HG03159 (cell line): Measurements from ENCODE around the gene ERN1.
"Not testable (repeated sequence)": the region's sequence is repeated elsewhere in the genome, so short reads cannot be mapped to it uniquely, and the experiment has no call there.

Experiments used
- ATAC-seq: cut with Tn5 transposase; IDR thresholded peaks from one replicate; pipeline ENCODE4 v1.9.1; 2021; ENCODE audit warnings: mild to moderate bottlenecking, moderate library complexity; ENCODE audit not compliant: unreplicated experiment

Gene ERN1

DNA sequence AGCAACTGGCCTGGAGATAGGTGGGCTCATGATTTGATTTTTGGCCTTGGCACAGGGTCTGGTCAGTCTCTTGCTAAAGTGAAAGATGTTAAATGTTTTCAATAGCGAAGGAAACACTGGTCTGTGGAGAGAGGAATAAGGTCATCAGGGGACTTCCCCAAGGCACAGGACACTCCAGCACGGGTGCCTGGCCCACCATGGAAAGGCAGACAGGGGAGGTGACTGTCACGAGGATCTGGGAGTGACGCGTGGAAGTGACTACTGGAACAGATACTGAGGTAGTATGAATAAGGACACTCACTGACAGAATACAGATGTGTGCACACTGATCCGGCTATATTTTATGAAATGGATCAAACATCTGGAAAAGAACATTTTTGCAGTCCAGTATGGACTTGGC, 92.8 kb downstream of the ERN1 start:
- ATAC-seq = no peak

DNA sequence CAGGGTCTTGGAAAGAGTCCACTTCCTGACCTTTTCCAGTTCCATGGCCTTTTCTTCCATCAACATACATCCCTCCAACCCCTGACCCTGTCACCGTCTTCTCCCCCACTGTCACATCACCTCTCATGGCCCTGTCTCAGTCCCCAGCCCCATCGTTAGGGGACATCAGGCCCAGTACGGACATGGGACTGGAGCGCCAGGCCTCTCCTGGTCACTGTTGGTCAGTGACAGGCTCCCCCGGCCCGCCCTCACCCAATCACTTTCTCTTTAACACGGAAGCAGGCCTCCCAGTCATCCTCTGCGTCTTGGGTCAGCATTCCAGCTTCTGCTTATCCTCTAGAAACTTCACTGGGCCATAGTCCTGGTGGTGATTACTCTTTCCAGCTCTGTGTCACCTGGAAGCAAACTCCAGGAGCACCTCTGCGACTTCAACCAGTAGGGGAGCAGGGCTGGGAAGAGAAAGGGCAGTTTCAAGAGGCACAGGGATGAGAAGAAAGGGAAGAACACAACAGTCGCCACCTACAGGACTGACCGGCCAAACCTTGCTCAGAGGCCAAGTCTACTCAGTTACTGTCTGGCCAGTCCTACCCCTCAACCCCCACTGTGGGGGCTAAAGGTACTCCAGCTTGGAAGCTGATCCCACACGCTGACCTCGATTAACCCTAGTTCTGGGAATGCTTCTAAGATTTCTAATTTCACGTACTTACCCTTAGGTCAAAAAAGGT, 93.6 kb downstream of the ERN1 start:
- no peak for ATAC-seq

DNA sequence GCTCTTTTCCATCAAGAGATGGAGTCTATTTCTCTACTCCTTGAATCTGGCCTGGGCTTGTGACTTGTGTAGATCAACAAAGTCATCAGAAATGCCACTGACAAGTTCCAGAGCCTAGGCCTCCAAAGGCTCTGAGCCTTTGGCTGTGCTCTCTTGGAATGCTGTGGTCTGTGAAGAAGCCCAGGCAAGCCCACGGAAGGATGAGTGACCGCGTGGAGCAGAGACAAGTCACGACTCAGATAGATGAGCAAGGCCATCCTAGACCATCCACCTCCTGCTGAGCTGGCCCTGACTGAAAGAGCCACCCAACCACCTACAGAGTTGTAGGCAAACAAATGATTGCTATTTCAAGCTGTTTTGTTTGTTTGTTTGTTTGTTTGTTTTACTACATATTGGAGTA, 97.9 kb downstream of the ERN1 start:
- ATAC-seq = no peak

DNA sequence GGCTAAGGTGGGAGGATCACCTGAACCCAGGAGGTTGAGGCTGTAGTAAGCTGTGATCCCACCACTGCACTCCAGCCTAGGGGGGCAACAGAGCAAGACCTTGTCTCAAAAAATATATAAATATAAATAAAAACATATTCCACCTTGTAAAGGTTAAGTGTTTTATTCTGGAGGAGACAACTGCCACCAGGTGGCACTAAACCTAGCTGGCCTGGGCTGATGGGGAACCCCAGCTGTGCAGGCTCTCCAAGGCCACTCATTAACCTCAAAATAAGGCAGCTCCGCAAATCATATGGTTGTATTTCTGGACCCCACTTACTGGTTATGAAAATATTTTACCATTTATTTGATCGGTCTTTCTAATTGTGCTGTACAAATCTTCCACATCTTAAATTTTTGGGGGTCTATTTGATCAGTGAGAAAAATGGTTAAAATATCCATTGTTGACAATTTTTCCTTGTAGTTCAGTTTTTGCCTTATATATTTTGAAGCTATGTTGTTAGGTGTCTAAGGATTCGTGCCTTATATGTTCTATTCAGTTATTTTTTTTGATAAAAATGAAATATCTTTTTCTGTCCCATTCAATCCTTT, 101.0 kb downstream of the ERN1 start:
- no peak for ATAC-seq

DNA sequence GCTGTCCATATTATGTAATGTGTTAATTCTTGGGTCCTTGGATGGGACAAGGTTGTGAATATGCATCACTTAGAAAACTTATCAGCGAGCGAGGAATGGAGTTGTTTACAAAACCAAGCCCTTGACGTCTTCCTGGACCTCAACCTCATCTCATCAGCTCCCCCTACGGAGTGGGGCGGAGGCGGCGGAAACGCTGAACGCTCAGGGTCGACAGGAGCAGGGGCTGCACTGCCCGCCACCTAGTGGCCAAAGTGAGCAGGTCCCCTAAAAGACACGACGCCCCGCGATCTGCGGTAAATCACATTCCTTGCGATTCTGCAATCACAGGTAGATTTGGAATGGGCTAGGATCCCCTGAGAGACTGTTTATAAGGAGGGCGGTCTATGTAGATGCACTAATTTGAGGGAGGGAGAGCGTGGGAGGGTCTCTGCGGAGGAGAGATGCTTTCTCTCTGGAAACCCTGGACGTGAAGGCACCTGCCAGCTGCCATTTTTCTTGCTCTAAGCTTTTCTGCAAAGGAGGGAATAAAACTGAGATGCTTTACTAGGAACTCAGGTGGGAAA, 104.1 kb downstream of the ERN1 start:
- ATAC-seq = peak; percentile 63

DNA sequence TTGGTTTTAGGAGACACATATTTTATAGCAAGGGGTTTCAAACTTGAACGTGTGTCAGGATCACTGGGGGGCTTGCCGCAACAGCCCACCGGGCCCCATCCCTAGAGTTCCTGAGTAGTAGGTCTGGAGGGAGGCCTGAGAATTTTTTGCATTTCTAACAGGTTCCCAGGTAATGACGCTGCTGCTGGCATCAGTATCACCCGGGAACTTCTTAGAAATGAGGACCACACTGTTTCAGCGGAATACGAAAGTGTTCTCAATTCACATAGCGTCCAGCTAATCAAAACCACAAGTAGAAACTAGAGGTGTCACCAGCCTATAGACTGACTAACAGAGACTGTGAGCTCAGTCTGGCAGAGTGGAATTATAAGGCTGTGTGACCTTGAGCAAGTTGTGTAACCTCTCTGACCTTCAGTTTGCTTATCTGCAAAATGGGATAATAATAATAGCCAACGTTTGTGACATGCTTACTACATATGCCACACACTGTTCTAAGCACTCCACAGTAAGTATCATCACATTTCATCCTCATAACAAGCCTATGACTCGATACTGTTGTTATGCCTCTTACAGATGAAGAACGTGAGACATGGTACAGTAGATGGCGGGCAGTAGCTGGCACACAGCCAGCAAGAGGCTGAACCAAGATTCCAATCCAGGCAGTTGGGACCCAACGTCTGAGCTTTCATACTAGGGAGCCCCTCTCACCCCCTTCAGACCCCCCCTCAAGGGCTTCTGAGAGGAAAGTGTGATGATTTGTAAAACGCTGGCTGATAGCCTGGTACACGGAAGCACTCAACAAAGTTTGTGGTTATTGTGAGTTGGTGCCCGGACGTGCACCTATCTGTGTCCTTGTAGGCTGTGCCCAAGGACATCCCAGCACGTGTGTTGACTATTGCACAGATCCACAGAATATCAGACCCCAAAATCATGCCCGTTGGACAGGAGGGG, 104.9 kb downstream of the ERN1 start:
- no peak for ATAC-seq

DNA sequence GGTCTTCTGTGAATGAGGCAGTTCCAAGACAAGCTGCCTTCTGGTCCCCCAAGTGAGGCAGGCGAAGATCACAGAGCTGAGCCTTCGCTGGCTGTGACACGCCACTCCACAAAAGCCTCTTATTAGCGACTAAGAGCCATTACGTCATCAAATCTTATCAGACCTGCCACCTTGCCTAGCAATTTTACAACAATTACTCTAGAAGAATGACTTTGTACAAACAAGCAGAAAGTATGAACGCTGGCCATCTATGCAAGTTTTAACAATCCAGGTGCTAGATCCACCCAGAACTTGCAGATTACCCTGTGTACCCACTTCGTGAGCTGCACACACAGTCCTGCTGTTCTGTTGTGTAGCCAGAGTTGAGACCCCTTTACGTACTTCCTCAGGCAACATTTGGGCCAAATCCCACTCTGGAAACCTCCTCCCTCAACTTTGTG, 105.7 kb downstream of the ERN1 start:
- no peak for ATAC-seq

DNA sequence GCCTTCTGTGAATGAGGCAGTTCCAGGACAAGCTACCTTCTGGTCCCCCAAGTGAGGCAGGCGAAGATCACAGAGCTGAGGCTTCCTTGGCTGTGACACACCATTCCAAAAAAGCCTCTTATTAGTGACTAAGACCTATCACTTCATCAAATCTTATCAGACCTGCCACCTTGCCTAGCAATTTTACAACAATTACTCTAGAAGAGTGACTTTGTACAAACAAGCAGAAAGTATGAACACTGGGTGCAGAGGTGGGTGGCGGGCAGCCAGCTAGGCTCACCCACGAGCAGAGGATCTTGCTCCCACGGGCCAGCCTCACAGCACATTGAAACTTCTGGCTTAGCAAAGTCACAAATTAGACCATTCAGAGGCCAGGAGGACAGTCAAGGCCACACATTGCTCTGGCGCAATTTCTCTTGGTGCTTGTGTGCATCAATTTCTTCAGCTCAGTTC, 107.3 kb downstream of the ERN1 start:
- no peak for ATAC-seq

DNA sequence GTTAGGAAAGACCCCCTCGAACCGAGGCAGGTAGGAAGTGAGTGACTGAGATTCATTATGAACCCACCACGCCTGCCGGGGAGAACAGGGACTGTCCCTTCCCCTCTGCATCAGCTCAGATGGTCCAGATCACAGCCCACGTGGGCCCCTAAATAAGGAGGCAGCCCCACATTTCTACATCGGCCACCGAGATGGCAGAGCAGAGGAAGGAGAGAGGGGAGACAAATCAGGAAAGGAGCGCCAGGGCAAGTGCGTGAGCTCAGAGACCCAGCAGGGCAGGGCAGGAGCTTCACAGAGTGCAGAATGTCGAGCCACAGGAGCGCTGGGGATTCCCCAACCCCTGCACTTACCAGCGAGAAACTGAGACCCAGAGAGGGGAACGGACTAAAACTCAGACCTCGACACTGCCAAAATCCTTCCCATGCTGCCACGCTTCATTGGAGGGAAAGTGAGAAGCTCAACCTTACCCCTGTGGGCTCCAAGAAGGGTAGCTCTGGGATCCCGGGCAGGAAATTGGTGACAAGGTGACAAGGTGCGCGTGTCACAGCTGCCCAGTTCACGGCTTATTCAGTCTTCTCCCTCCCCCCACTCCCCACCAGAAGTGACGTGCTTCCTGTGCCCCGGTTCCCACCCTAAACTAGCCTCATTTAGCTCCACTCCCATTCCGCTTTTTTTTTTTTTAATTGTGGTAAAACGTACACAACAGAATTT, 109.7 kb downstream of the ERN1 start, which contains the start of gene ICAM2:
TSS of gene ICAM2 (minus strand) at position 578 of the 711 bp plus-strand sequence. CDS start 13,942 bp downstream, outside the sequence.
- ATAC-seq = peak; percentile 65

DNA sequence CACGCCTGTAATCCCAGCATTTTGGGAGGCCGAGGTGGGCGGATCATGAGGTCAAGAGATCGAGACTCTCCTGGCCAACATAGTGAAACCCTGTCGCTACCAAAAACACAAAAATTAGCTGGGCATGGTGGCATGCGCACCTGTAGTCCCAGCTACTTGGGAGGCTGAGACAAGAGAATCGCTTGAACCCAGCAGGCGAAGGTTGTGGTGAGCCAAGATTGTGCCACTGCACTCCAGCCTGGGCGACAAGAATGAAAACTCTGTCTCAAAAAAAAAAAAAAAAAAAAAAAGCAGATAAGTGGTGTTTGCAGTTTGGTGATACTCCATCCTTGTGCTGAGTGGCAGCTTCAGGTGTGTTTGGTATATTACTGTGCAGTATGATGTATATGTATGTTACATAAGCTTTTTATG, 110.4 kb downstream of the ERN1 start:
- not testable (repeated sequence) for ATAC-seq

DNA sequence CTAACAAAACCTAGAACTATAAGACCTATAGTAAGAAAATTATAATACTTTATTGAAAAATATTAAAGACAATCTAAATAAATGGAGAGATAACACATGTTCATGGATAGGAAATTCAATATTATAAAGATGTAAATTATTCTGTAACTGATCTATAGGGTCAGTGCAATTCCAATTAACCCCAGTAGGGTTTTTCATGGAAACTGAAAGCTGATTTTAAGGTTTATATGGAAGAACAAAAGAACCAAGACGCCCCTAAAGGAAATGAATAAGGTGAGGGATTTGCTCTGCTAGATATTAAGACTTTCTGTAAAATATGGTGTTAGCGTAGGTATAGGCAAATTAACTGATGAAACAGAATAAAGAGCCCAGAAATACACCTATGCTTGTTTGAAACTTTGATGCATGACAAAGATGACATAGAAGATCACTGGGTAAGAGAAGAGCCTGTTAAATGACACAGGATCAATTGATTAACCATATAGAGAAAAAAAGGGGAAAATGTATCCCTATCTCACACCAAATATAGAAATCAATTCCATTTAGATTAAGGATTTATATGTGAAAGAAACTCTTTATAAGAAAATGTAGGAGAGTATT, 112.5 kb downstream of the ERN1 start:
- no peak for ATAC-seq

DNA sequence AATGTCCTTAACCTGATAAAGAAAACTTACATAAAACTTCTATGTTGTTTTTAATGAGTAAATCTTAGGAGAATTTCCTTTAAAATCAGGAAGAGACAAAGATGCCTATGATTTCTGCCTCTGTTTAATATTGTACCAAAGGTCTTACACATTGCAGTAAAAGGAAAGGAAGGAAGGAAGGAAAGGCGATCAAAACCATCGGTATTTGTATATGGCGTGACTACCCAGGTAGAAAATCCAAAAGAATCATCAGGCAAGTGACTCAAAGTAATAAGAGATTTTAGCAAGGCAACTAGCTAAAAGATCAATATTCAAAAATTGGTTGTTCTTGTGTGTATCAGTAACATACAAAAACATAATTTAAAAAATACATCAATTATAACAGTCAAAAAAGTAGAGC, 113.0 kb downstream of the ERN1 start:
- ATAC-seq = no peak

DNA sequence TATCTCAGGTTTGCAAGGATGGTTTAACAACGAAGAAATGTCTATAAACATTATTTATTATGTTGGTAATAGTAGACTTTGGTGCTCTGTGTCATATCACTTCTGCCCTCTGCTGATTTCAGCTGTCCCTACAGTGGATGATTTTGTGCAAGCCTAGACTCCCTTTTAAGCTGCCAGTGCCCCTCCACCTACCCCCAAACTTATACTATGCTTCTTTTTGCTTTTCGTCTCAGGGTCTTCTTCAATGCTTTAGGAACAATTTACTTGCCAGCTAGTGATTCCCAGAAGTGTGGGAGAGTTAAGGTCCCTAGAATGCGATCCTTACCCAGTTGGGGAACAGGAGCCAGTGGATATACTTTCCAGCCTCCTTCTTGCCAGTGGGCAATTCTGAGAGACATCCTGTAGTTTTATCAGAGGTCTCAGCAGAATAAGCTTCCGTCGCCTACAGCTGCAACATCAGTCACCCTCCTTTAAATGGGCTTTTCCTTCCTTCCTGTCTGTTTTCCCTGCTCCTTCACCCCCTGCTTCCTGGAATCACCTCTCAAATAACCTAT, 113.6 kb downstream of the ERN1 start:
- no peak for ATAC-seq

DNA sequence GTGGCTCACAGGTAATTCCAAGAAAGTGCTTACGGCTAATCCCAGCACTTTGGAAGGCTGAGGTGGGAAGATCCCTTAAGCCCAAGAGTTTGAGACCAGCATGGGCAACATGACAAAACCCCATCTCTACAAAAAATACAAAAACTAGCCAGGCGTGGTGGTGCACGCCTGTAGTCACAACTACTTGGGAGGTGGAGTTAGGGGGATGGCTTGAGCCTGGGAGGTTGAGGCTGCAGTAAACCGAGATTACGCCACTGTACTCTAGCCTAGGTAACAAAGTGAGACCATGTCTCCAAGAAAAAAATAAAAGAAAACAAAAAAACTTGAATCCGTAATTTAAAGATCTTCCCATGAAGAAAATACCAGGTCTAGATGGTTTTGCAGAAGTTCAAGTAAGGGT, 114.5 kb downstream of the ERN1 start:
- no peak for ATAC-seq

DNA sequence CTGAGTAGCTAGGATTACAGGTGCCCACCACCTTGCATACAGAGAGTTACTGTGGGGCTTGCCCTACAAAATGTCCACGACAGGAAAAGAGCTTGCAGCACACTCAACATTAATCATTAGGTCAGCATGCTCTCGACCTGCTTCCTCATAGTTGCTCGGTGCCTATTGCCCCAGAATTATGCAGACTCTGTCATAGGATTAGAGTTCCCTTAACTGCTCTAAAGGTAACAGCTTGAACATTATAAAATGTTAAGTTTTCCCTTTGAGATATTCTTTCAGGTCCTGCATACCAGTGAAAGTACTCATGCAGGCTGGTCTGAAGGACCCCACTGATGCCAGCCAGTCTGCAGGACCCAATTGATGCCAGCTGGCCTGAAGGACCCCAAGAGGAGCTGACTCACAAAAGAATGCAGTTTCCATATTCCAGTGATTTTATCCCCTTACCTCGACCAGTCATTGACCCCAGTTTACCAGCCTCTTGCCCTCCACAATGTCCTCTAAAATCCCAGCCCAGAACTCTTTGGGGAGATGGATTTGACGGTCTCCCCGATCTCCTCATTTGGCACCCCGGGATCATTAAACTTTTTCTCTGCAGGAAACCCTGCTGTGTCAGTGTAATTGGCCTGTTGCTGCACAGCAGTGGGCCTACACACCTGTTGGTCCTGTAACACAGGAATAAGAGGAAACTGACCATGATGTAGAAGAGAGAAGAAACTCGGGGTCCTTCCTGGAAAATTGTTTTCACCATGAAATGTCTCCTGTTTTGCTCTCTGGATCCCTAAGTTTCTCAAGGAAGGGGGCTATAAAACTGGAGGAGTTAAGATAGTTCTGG, 120.2 kb downstream of the ERN1 start:
- no peak for ATAC-seq

DNA sequence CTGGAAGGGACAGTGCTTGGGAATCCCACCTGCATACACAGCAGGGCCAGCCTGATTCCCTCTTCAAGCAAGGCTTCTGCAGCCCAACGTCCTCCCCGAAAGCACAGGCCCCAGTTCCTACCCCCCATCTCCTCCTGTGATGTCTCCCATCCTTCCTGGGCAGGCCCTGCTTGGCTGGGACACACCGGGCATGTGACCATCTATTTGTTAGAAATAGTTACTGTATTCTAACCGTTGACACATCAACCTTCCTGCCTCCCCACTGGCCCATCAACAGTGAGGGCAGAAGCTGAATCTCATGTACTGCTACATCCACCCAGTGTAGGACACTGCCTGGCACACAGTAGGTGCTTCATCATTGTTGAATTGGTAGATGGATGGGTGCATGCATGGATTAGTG, 121.1 kb downstream of the ERN1 start:
- no peak for ATAC-seq

DNA sequence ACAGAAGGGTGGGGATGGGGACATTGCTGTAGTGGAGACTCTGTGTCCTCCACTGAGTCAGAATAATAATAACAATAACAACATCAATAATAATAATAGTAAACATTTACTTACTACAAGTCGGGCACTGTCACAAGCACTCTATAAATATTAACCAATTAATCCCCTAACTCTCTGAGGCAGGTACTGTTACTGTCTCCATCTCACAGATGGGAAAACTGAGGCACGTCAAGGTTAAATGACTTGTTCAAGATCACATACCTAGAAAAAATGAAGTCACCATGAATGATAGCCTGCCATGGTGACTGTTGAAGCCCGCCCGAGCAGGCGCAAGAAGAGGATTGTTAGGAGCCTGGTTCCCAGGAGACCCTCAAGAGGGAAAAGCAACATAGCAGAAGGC, 121.6 kb downstream of the ERN1 start:
- no peak for ATAC-seq

DNA sequence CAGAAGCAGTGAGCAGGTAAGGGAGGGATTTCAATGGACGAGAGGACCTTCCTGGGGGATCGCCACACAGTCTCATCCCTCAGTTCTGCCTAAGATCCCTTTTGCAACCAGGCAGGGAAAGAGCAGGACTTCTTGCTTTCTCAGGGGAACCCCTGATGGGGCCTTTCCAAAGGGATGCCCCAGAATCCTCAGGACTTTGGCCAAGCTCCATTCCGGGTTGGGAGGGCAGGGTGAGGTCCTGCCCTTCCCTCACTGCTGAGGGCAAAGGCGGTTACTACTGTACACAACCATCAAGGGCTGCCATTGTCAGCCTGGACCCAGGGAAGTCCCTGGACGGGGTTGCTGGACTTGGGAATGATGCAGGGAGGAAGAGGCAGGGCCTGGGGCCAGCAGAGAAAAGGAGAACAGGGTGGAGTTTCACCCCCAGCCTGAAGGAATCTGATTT, 122.1 kb downstream of the ERN1 start:
- no peak for ATAC-seq
